ENCODE measurements around the gene STXBP1. TPM values are rescaled to one million over a fixed set of nuclear protein-coding genes. Genes with fewer than 3 reads are reported as not detected.
A peak's percentile ranks its signal among the peaks of the same experiment; 100 is the strongest.

The STXBP1 gene
- total RNA-seq, 1 donor from 2014 or later: 92.1 TPM

DNA sequence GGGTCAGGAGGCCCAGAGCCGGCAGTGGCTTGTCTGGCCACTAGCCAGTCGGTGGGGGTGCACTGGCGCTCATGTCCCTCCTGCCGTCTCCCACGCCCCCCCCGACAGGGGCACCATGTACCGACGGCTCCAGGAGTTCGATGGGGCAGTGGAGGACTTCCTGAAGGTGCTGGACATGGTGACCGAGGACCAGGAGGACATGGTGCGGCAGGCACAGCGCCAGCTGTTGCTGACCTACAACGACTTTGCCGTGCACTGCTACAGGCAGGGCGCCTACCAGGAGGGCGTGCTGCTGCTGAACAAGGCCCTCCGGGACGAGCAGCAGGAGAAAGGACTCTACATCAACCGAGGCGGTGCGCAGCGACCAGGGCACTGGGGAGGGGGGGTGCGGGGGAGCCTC lies 111.9 kb downstream of the STXBP1 start:
- no peaks in the 10 kb centered on the region for H3K36me3 ChIP-seq
- ATAC-seq: peak; percentile 48

DNA sequence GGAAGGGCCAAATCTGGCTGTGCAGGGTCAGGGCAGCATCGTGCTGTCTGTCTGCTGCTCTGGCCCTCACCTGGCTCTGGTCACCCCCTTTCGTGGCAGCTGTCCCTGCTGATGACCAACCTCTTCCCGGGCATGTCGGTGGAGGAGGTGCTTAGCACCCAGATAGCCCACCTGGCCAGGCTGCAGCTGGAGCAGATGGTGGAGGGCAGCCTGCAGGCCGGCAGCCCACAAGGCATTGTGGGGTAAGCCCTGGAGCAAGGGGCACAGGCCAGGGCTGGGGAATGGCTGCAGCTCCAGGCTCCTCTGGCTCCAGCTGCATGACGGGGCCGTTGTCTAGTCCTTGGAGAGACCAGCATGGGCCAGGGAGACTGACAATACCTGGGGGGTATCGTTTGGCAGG lies 114.8 kb downstream of the STXBP1 start:
- DNase-seq (no peak), ATAC-seq (no peak)
- peaks cover 10% of the 10 kb centered on the region for H3K4me1 ChIP-seq
- no peaks in the 10 kb centered on the region for H3K9me3 ChIP-seq
- peaks cover 7% of the 10 kb centered on the region for H3K36me3 ChIP-seq
- no peaks in the 10 kb centered on the region for H3K27me3 ChIP-seq
- H3K4me3 ChIP-seq: no peak overlapping the region
- TF ChIP-seq, protein P1, sequence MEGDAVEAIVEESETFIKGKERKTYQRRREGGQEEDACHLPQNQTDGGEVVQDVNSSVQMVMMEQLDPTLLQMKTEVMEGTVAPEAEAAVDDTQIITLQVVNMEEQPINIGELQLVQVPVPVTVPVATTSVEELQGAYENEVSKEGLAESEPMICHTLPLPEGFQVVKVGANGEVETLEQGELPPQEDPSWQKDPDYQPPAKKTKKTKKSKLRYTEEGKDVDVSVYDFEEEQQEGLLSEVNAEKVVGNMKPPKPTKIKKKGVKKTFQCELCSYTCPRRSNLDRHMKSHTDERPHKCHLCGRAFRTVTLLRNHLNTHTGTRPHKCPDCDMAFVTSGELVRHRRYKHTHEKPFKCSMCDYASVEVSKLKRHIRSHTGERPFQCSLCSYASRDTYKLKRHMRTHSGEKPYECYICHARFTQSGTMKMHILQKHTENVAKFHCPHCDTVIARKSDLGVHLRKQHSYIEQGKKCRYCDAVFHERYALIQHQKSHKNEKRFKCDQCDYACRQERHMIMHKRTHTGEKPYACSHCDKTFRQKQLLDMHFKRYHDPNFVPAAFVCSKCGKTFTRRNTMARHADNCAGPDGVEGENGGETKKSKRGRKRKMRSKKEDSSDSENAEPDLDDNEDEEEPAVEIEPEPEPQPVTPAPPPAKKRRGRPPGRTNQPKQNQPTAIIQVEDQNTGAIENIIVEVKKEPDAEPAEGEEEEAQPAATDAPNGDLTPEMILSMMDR (IDR thresholded peaks at IDR 0.05): no peak
- no peak overlapping the region for H3K27ac ChIP-seq
- intact Hi-C loops (cut with DNase I): loop anchor here (10.0 kb wide), 1 partner anchor 232 kb away; no protein-coding TSS in a partner anchor

More for the DNA sequence above, 111.9 kb downstream of the STXBP1 start:
- Histone ChIP-seq H3K27me3 (no peaks in the 10 kb centered on the region), H3K4me3 (no peak overlapping the region), H3K27ac (no peak overlapping the region), H3K4me1 (peaks cover 10% of the 10 kb centered on the region), H3K9me3 (no peaks in the 10 kb centered on the region)
- TF ChIP-seq, protein P1 (IDR thresholded peaks at IDR 0.05): no peak
- DNase-seq: no peak
- intact Hi-C loops (cut with DNase I): loop anchor here (10.0 kb wide), 1 partner anchor 229 kb away; no protein-coding TSS in a partner anchor

DNA sequence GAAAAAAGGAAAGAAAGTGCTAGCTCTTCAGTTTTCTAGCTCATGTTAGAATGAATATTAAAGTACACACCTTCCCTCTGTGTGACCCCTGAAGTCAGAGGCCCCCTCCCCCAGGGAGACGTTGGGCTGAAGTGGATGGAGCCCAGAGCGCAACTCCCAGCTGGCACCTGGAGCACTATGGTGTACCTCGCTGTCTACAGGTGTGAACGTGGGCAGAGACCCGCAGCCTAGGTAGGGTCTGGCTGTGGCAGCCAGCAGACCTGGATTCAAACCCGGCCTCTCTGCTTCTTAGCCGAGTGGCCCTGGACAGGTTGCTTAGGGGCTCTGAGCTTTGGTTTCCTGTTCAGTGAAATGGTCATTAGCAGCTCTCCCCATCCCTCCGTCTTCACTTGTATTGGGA lies 116.7 kb downstream of the STXBP1 start:
- intact Hi-C loops (cut with DNase I): loop anchor here (10.0 kb wide), 1 partner anchor 234 kb away; no protein-coding TSS in a partner anchor
- Histone ChIP-seq H3K4me1 (peaks cover 12% of the 10 kb centered on the region), H3K27ac (no peak overlapping the region), H3K4me3 (no peak overlapping the region), H3K27me3 (no peaks in the 10 kb centered on the region), H3K9me3 (no peaks in the 10 kb centered on the region), H3K36me3 (peaks cover 20% of the 10 kb centered on the region)
- TF ChIP-seq, protein P1 (IDR thresholded peaks at IDR 0.05): no peak
- ATAC-seq (no peak), DNase-seq (no peak)

DNA sequence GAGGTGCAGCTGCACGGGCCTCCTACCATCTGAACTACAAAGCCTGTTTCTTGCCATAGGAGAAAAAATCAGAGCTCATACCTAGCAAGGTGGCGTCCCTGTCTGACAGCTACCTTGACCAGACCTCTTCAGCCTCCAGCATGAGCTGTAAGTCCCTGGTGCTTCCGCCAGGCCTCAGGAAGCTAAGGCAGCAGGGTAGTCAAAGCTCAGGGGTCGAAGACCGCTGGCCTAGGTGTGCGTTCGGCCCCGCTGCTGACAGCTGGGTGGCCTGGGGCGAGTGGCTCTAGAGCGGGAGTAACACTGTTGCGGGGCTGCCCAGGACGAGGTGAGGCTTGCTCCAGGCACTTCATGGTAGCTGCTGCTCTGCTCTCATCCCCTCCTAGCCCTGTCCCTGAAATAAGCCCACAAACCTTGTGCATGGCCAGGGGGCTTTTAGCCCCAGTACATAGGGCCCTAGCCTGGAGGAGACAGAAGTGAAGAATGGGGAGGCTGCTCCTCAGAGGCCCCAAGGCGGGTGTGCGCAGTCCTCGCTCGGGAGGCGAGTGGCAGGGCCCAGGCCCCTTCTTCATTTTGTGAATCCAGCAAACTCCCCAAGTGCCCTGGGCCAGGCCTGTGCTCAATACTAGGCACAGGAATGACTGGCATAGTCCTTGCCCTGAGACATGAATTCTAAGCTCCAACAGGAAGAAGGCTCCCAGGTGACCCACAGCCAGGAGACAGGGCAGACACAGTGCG lies 117.6 kb downstream of the STXBP1 start:
- intact Hi-C loops (cut with DNase I): loop anchor here (5.0 to 10.0 kb wide), 3 partner anchors 137 to 235 kb away; no protein-coding TSS in a partner anchor
- Histone ChIP-seq H3K4me1 (peaks cover 9% of the 10 kb centered on the region), H3K36me3 (peaks cover 20% of the 10 kb centered on the region), H3K27me3 (no peaks in the 10 kb centered on the region), H3K27ac (no peak overlapping the region), H3K4me3 (no peak overlapping the region), H3K9me3 (no peaks in the 10 kb centered on the region)
- ATAC-seq: no peak
- DNase-seq: no peak
- TF ChIP-seq, protein P1 (IDR thresholded peaks at IDR 0.05): no peak

DNA sequence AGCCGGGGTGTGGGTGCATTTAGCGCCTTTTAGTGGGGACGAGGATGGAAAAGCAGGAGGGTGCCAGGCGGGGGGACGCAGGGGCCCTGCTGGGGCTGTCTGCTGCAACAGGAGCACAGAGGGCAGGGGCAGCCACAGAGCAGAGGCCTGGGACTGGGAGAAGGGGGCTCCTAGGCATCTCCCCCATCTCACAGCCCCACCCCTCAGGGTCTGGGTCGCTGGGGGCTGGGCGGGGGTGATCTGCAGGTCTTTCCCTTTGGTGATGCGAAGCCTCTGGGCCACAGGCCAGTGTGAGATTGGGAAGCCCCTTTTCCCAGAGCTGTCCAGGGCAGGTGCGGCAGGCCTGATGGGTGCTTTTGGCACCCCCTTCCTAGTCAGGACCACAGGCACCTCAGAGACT lies 118.2 kb downstream of the STXBP1 start:
- Histone ChIP-seq H3K27me3 (no peaks in the 10 kb centered on the region), H3K9me3 (no peaks in the 10 kb centered on the region), H3K4me1 (peaks cover 8% of the 10 kb centered on the region), H3K4me3 (no peak overlapping the region), H3K27ac (no peak overlapping the region), H3K36me3 (peaks cover 20% of the 10 kb centered on the region)
- TF ChIP-seq, protein P1 (IDR thresholded peaks at IDR 0.05): no peak
- DNase-seq (no peak), ATAC-seq (no peak)
- intact Hi-C loops (cut with DNase I): loop anchor here (5.0 to 10.0 kb wide), 2 partner anchors 138 to 195 kb away; no protein-coding TSS in a partner anchor

Data from upper lobe of right lung (tissue), 1 donor.